Loucy (cell line): ENCODE measurements around the gene MET.
A peak's percentile ranks its signal among the peaks of the same experiment; 100 is the strongest.

ENCODE experiments used
- H2AFZ ChIP-seq: fragments of 200-600 bp; sonication (generic); 2 replicates; pipeline ENCODE4 v1.6.0; 2016; ENCODE audit warnings: antibody characterized with exemption, mild to moderate bottlenecking, low read length, moderate library complexity
- H3F3A ChIP-seq: fragments of 200-600 bp; 2 replicates; pipeline ENCODE4 v1.6.0; 2016; ENCODE audit warnings: antibody characterized with exemption, low read depth, mild to moderate bottlenecking
- H3K27me3 ChIP-seq: fragments of 200-600 bp; sonication (generic); 2 replicates; pipeline ENCODE4 v1.6.1; 2014; ENCODE audit warnings: low read length, mild to moderate bottlenecking; ENCODE audit not compliant: insufficient read depth, poor library complexity, severe bottlenecking
- H3K36me3 ChIP-seq: fragments of 200-600 bp; sonication (generic); 2 replicates; pipeline ENCODE4 v1.6.1; 2016; ENCODE audit warnings: low read length; ENCODE audit not compliant: insufficient read depth
- H3K4me1 ChIP-seq: fragments of 200-600 bp; sonication (generic); 2 replicates; pipeline ENCODE4 v1.5.1; 2014; ENCODE audit warnings: low read length, mild to moderate bottlenecking; ENCODE audit not compliant: insufficient read depth, poor library complexity, severe bottlenecking
- H3K4me2 ChIP-seq: fragments of 200-600 bp; sonication (generic); 2 replicates; pipeline ENCODE4 v1.6.0; 2014; ENCODE audit warnings: antibody characterized with exemption, low read length, low read depth, mild to moderate bottlenecking; ENCODE audit not compliant: poor library complexity, severe bottlenecking
- H3K4me3 ChIP-seq: fragments of 200-600 bp; sonication (generic); 2 replicates; pipeline ENCODE4 v1.5.1; 2014; ENCODE audit warnings: low read length, mild to moderate bottlenecking, mixed read lengths; ENCODE audit not compliant: poor library complexity, severe bottlenecking
- H3K79me2 ChIP-seq: fragments of 200-600 bp; sonication (generic); 2 replicates; pipeline ENCODE4 v1.6.1; 2014; ENCODE audit warnings: low read length; ENCODE audit not compliant: insufficient read depth
- H3K9ac ChIP-seq: fragments of 200-600 bp; sonication (generic); 2 replicates; pipeline ENCODE4 v1.6.0; 2014; ENCODE audit warnings: mild to moderate bottlenecking, low read depth, low read length, moderate library complexity; ENCODE audit not compliant: poor library complexity, severe bottlenecking
- H3K9me2 ChIP-seq: fragments of 200-600 bp; sonication (generic); replicated peaks from 2 replicates; pipeline ENCODE4 v1.6.1; 2016; ENCODE audit warnings: low read depth, low read length, mixed read lengths
- H3K9me3 ChIP-seq: fragments of 200-600 bp; sonication (generic); 2 replicates; pipeline ENCODE4 v1.6.1; 2014; ENCODE audit warnings: mild to moderate bottlenecking, antibody characterized with exemption, low read length, low read depth; ENCODE audit not compliant: insufficient read depth
- H4K20me1 ChIP-seq: fragments of 200-600 bp; sonication (generic); 2 replicates; pipeline ENCODE4 v1.6.0; 2014; ENCODE audit warnings: antibody characterized with exemption, low read length, mild to moderate bottlenecking; ENCODE audit not compliant: insufficient read depth, poor library complexity, severe bottlenecking
- EZH2phosphoT487 ChIP-seq: fragments of 200-600 bp; IDR thresholded peaks from 2 replicates; pipeline ENCODE4 v1.6.1; 2018; ENCODE audit warnings: antibody characterized with exemption, mild to moderate bottlenecking, moderate library complexity, borderline replicate concordance
- TF ChIP-seq, protein P1 (sequence below): fragments of 200-600 bp; sonication (generic); conservative IDR thresholded peaks from 2 replicates; pipeline ENCODE4 v1.5.1; 2014; ENCODE audit warnings: mild to moderate bottlenecking, antibody characterized with exemption, low read length

MET gene

DNA sequence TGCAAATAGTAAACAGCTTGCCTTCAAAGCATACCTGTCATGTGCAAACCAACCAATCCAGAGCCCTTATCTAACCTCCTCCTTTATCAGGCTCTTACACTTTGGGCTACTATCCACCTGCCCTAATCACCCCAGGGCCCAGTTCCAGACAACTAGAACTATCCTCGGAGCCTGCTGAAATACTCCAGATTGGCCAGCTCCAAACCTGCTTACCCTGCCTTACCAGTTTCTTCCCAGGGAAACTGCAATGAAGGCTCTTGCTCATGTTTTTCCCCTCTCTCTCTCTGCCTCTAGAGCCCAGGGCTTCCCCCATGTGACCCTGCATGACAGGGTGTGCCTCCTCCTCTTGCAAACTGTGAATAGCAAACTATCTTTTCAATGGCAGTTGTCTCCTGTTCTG, 109.0 kb downstream of the MET start:
- Histone ChIP-seq H3K4me1 (no peaks in the 10 kb centered on the region), H3K9ac (no peak overlapping the region), H3K4me2 (no peak overlapping the region), H3K36me3 (no peaks in the 10 kb centered on the region), H4K20me1 (no peaks in the 10 kb centered on the region), H2AFZ (0 out of 2 replicates have a peak overlapping the region, but pooled peaks have one; percentile 15), H3K9me2 (no peaks in the 10 kb centered on the region), H3K27me3 (no peaks in the 10 kb centered on the region), H3F3A (no peaks in the 10 kb centered on the region), H3K4me3 (no peak overlapping the region), H3K79me2 (no peaks in the 10 kb centered on the region), H3K9me3 (no peaks in the 10 kb centered on the region)
- no peak for TF ChIP-seq EZH2phosphoT487
- TF ChIP-seq, protein P1, sequence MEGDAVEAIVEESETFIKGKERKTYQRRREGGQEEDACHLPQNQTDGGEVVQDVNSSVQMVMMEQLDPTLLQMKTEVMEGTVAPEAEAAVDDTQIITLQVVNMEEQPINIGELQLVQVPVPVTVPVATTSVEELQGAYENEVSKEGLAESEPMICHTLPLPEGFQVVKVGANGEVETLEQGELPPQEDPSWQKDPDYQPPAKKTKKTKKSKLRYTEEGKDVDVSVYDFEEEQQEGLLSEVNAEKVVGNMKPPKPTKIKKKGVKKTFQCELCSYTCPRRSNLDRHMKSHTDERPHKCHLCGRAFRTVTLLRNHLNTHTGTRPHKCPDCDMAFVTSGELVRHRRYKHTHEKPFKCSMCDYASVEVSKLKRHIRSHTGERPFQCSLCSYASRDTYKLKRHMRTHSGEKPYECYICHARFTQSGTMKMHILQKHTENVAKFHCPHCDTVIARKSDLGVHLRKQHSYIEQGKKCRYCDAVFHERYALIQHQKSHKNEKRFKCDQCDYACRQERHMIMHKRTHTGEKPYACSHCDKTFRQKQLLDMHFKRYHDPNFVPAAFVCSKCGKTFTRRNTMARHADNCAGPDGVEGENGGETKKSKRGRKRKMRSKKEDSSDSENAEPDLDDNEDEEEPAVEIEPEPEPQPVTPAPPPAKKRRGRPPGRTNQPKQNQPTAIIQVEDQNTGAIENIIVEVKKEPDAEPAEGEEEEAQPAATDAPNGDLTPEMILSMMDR, result no peak

DNA sequence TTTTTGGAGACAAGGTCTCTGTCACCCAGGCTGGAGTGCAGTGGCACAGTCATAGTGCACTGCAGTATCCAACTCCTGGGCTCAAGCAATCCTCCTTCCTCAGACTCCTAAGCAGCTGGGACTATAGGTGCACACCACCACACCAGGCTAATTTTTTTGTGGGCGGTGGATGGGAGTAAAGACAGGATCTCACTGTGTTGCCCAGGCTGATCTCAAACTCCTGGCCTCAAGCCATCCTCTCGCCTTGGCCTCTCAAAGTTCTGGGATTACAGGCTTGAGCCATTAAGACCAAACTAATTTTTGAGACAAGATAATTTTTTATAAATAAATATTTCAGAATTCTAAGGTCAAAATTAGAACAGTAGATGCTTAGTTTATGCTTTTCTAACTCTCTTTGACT, 109.6 kb downstream of the MET start:
- no peaks in the 10 kb centered on the region for H3K79me2 ChIP-seq
- no peaks in the 10 kb centered on the region for H3F3A ChIP-seq

DNA sequence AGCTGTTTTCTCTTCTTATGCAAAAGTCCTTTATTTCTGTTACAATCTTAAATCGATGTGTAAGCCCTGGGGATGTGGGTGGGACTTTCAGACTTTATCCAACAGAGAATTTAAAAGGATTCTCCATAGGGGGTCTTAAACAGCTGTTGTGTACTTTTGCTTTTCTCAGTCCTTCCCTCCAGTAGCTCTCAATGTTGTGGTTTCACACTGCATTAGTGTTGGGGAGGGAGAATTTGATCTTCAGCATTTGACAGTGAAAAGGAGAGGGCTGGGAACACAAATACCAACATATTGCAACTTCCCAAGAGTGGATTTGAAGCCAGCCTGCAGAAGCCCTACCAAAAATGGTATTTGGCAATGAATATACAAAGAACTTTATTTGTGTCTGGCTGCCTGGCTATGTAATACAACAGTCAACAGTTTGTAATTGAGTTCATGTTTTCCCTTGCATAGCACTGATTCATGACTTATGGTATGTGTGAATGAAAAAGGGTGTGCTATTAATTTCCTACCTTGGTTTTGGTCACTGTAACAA, 110.2 kb downstream of the MET start:
- Histone ChIP-seq H3K36me3 (no peaks in the 10 kb centered on the region), H3K9me3 (no peaks in the 10 kb centered on the region), H4K20me1 (no peaks in the 10 kb centered on the region), H3K4me1 (no peaks in the 10 kb centered on the region), H3K9me2 (no peaks in the 10 kb centered on the region), H3K9ac (no peak overlapping the region), H2AFZ (peak overlapping the region; percentile 5; the same call in 1 of the 2 replicates), H3K27me3 (no peaks in the 10 kb centered on the region), H3K4me2 (no peak overlapping the region), H3K4me3 (no peak overlapping the region), H3F3A (no peaks in the 10 kb centered on the region), H3K79me2 (no peaks in the 10 kb centered on the region)
- TF ChIP-seq, protein P1, result no peak
- no peak for TF ChIP-seq EZH2phosphoT487

More for the DNA sequence above, 109.6 kb downstream of the MET start:
- Histone ChIP-seq H3K9me3 (no peaks in the 10 kb centered on the region), H4K20me1 (no peaks in the 10 kb centered on the region), H3K4me2 (no peak overlapping the region), H3K9me2 (no peaks in the 10 kb centered on the region), H3K36me3 (no peaks in the 10 kb centered on the region), H3K9ac (no peak overlapping the region), H3K27me3 (no peaks in the 10 kb centered on the region), H3K4me3 (no peak overlapping the region), H2AFZ (no peak overlapping the region), H3K4me1 (no peaks in the 10 kb centered on the region)
- TF ChIP-seq EZH2phosphoT487, result no peak
- TF ChIP-seq, protein P1, result no peak
